ENCODE measurements around the gene HSD17B12. TPM values are rescaled to one million over a fixed set of nuclear protein-coding genes. Genes with fewer than 3 reads are reported as not detected.

The HSD17B12 gene
- total RNA-seq, 1 donor from 2014 or later = 113 TPM

GRCh38 chr11:43688394-43688793 is 7.9 kb downstream of the HSD17B12 start:
- no peak for DNase-seq (ENCODE audit: low spot score)

- DNase-seq (ENCODE audit: low spot score) = no peak
These were observed 8.6 kb downstream of the HSD17B12 start for GRCh38 chr11:43689167-43689566.

- DNase-seq (ENCODE audit: low spot score) = no peak
These were observed 10.6 kb downstream of the HSD17B12 start for GRCh38 chr11:43690929-43691725.

GRCh38 chr11:43691806-43692205 is 11.3 kb downstream of the HSD17B12 start:
- DNase-seq (ENCODE audit: low spot score) = no peak

- no peak for DNase-seq (ENCODE audit: low spot score)
These were observed 12.5 kb downstream of the HSD17B12 start for GRCh38 chr11:43693069-43693468.

- DNase-seq (ENCODE audit: low spot score) = no peak
These were observed 13.2 kb downstream of the HSD17B12 start for GRCh38 chr11:43693731-43694130.

- no peak for DNase-seq (ENCODE audit: low spot score)
These were observed 13.9 kb downstream of the HSD17B12 start for GRCh38 chr11:43694477-43694876.

- no peak for DNase-seq (ENCODE audit: low spot score)
These were observed 17.1 kb downstream of the HSD17B12 start for GRCh38 chr11:43697679-43698078.

GRCh38 chr11:43699870-43700269 is 19.3 kb downstream of the HSD17B12 start:
- no peak for DNase-seq (ENCODE audit: low spot score)

- no peak for DNase-seq (ENCODE audit: low spot score)
These were observed 26.1 kb downstream of the HSD17B12 start for GRCh38 chr11:43706631-43707030.

GRCh38 chr11:43708776-43709175 is 28.2 kb downstream of the HSD17B12 start:
- no peak for DNase-seq (ENCODE audit: low spot score)

- DNase-seq (ENCODE audit: low spot score) = no peak
These were observed 29.2 kb downstream of the HSD17B12 start for GRCh38 chr11:43709689-43710088.

- DNase-seq (ENCODE audit: low spot score) = no peak
These were observed 32.1 kb downstream of the HSD17B12 start for GRCh38 chr11:43712676-43713075.

- DNase-seq (ENCODE audit: low spot score) = no peak
These were observed 37.8 kb downstream of the HSD17B12 start for GRCh38 chr11:43718373-43718772.

GRCh38 chr11:43723617-43724016 is 43.1 kb downstream of the HSD17B12 start:
- DNase-seq (ENCODE audit: low spot score) = no peak

GRCh38 chr11:43732225-43732624 is 51.7 kb downstream of the HSD17B12 start:
- no peak for DNase-seq (ENCODE audit: low spot score)

- no peak for DNase-seq (ENCODE audit: low spot score)
These were observed 53.7 kb downstream of the HSD17B12 start for GRCh38 chr11:43734256-43734655.

- DNase-seq (ENCODE audit: low spot score) = no peak
These were observed 54.6 kb downstream of the HSD17B12 start for GRCh38 chr11:43735115-43735514.

- no peak for DNase-seq (ENCODE audit: low spot score)
These were observed 55.4 kb downstream of the HSD17B12 start for GRCh38 chr11:43735961-43736360.

- no peak for DNase-seq (ENCODE audit: low spot score)
These were observed 56.1 kb downstream of the HSD17B12 start for GRCh38 chr11:43736502-43737200.

GRCh38 chr11:43737201-43737590 is 56.7 kb downstream of the HSD17B12 start:
- no peak for DNase-seq (ENCODE audit: low spot score)

- DNase-seq (ENCODE audit: low spot score) = no peak
These were observed 58.3 kb downstream of the HSD17B12 start for GRCh38 chr11:43738600-43739409.
